Mononuclear cell (primary cell): ENCODE results near the gene IGSF9. TPM values are rescaled to one million over a fixed set of nuclear protein-coding genes. Genes with fewer than 3 reads are reported as not detected.

Experiments
- H3K27me3 ChIP-seq: 2 replicates; pipeline ENCODE4 v1.6.0; 2011; ENCODE audit warnings: low read length, control low read depth; ENCODE audit not compliant: insufficient read depth
- H3K4me1 ChIP-seq: 2 replicates; pipeline ENCODE4 v1.5.1; 2011; ENCODE audit warnings: mild to moderate bottlenecking, low read length, control low read depth; ENCODE audit not compliant: insufficient read depth
- H3K4me3 ChIP-seq: 2 replicates; pipeline ENCODE4 v1.5.1; 2011; ENCODE audit warnings: mild to moderate bottlenecking, low read length, moderate library complexity
- H3K9me3 ChIP-seq: 2 replicates; pipeline ENCODE4 v1.5.1; 2011; ENCODE audit warnings: low read depth, mild to moderate bottlenecking, control low read depth, low read length
- total RNA-seq: library from RNA; depleted of rRNA; stranded (reverse); fragments of >200 nt; gene quantifications from one replicate; pipeline ENCODE4 v1.2.3, GENCODE V29; 2012

The IGSF9 gene
- total RNA-seq, 1 donor: not detected

- Histone ChIP-seq H3K4me3 (no peak overlapping the region), H3K27me3 (no peaks in the 10 kb centered on the region), H3K9me3 (no peaks in the 10 kb centered on the region), H3K4me1 (peaks cover 49% of the 10 kb centered on the region)
Measured at GRCh38 chr1:159895836-159896545, 49.4 kb downstream of the IGSF9 start.

DNA sequence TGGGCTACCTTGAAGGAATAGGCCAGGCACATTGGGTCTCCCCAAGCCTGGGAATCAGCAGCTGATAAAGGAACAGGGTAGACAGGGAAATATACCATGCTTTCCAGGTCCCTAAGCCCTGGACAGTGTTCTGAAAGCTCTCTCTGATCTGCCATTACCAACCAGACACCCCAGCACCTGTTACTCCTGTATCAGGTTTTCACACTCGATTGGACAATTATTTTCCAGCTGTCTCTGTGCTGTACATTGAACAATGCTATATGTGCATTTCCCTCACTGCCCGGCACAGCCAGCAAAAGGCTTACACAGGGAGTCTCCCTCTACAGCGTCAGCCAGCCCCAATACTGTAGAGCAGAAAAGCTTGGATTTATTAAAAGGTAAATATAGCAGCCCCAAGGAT is 50.1 kb downstream of the IGSF9 start:
- Histone ChIP-seq H3K4me3 (no peak overlapping the region), H3K9me3 (no peaks in the 10 kb centered on the region), H3K4me1 (peaks cover 53% of the 10 kb centered on the region), H3K27me3 (no peaks in the 10 kb centered on the region)

GRCh38 chr1:159892944-159893343 is 52.5 kb downstream of the IGSF9 start:
- no peaks in the 10 kb centered on the region for H3K27me3 ChIP-seq
- H3K9me3 ChIP-seq: no peaks in the 10 kb centered on the region
- H3K4me3 ChIP-seq: no peak overlapping the region
- peaks cover 58% of the 10 kb centered on the region for H3K4me1 ChIP-seq

GRCh38 chr1:159891275-159892157 is 53.9 kb downstream of the IGSF9 start:
- no peak overlapping the region for H3K4me3 ChIP-seq
- H3K9me3 ChIP-seq: no peaks in the 10 kb centered on the region
- H3K4me1 ChIP-seq: peaks cover 59% of the 10 kb centered on the region
- H3K27me3 ChIP-seq: no peaks in the 10 kb centered on the region

- no peaks in the 10 kb centered on the region for H3K27me3 ChIP-seq
- H3K9me3 ChIP-seq: no peaks in the 10 kb centered on the region
- peaks cover 48% of the 10 kb centered on the region for H3K4me1 ChIP-seq
- no peak overlapping the region for H3K4me3 ChIP-seq
Measured at GRCh38 chr1:159890390-159890789, 55.0 kb downstream of the IGSF9 start.

GRCh38 chr1:159889821-159890252 is 55.6 kb downstream of the IGSF9 start:
- no peak overlapping the region for H3K4me3 ChIP-seq
- no peaks in the 10 kb centered on the region for H3K27me3 ChIP-seq
- peaks cover 48% of the 10 kb centered on the region for H3K4me1 ChIP-seq
- no peaks in the 10 kb centered on the region for H3K9me3 ChIP-seq

DNA sequence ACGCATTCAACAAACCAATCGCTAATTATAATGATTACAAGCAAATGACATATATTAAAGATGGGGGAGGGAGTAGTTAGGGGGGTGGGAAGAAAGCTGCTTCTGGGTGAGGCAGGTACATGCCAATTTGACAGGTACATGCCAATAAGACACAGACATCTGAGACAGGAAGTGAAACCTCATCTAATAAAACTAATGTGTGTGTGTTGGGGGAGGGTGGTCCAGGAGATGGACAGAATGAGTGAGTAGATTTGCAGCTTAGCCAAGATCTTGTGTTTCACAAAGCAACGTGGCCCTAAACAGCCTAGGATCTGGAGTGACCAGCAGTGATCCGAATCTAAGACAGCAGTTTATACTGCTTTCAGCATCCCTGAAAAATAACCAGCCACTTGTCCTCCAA is 56.2 kb downstream of the IGSF9 start:
- peaks cover 48% of the 10 kb centered on the region for H3K4me1 ChIP-seq

GRCh38 chr1:159884296-159884695 is 61.1 kb downstream of the IGSF9 start:
- H3K4me3 ChIP-seq: no peak overlapping the region
- H3K27me3 ChIP-seq: no peaks in the 10 kb centered on the region
- H3K9me3 ChIP-seq: no peaks in the 10 kb centered on the region
- H3K4me1 ChIP-seq: peaks cover 62% of the 10 kb centered on the region

More for the DNA sequence above, 56.2 kb downstream of the IGSF9 start:
- Histone ChIP-seq H3K4me3 (no peak overlapping the region), H3K9me3 (no peaks in the 10 kb centered on the region), H3K27me3 (no peaks in the 10 kb centered on the region)

GRCh38 chr1:159883134-159883533 is 62.3 kb downstream of the IGSF9 start:
- Histone ChIP-seq H3K9me3 (no peaks in the 10 kb centered on the region), H3K4me1 (peaks cover 54% of the 10 kb centered on the region), H3K4me3 (no peak overlapping the region), H3K27me3 (no peaks in the 10 kb centered on the region)

- no peaks in the 10 kb centered on the region for H3K9me3 ChIP-seq
- no peak overlapping the region for H3K4me3 ChIP-seq
- H3K27me3 ChIP-seq: no peaks in the 10 kb centered on the region
- peaks cover 47% of the 10 kb centered on the region for H3K4me1 ChIP-seq
Measured at GRCh38 chr1:159882527-159882862, 62.9 kb downstream of the IGSF9 start.

GRCh38 chr1:159881622-159882526 is 63.5 kb downstream of the IGSF9 start:
- H3K27me3 ChIP-seq: no peaks in the 10 kb centered on the region
- H3K9me3 ChIP-seq: no peaks in the 10 kb centered on the region
- peaks cover 41% of the 10 kb centered on the region for H3K4me1 ChIP-seq

GRCh38 chr1:159880430-159880829 is 65.0 kb downstream of the IGSF9 start:
- Histone ChIP-seq H3K4me3 (no peak overlapping the region), H3K9me3 (no peaks in the 10 kb centered on the region), H3K4me1 (peaks cover 40% of the 10 kb centered on the region), H3K27me3 (no peaks in the 10 kb centered on the region)

More at GRCh38 chr1:159881622-159882526, 63.5 kb downstream of the IGSF9 start:
- H3K4me3 ChIP-seq: no peak overlapping the region

DNA sequence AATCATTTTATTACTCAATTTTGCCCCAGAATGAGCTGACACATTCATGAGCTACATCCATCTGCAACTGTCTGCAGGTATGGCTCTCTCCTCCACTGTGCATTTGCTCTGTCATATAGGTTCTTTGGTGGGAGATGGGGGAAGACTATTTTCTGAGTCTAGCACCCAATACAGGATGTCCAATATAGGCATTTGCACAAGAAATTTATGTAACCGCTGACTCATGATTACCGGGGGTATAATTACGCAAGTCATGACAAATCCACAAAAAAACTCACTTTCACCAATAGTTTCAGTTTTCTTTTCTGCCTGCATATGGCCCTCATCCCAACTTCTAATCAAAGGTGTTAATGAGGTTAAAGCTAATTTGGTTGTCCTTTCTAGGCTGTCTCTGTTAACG is 65.4 kb downstream of the IGSF9 start:
- H3K4me1 ChIP-seq: peaks cover 40% of the 10 kb centered on the region

DNA sequence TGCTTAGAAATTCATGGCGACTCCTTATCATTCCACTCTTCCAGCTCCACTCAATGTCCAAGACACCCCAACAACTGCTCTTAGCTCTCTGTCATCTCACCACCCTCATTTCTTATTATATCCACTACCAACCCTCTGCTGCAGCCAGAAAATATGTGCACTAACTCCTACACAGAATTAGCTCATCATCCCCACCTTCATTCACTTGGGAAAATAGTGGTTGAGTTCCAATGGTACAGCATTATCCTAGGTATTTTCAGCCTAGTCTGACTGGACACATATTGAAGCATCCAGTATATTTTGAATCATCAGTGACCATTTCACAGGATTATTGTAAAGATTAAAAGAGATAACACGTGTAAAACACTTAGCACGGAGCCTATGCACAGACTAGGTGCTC is 66.3 kb downstream of the IGSF9 start:
- Histone ChIP-seq H3K27me3 (no peaks in the 10 kb centered on the region), H3K9me3 (no peaks in the 10 kb centered on the region), H3K4me1 (peaks cover 40% of the 10 kb centered on the region), H3K4me3 (no peak overlapping the region)

More for the DNA sequence above, 65.4 kb downstream of the IGSF9 start:
- Histone ChIP-seq H3K9me3 (no peaks in the 10 kb centered on the region), H3K27me3 (no peaks in the 10 kb centered on the region), H3K4me3 (no peak overlapping the region)
